Endometrial microvascular endothelial cells (primary cell): ENCODE results near the gene IFNGR1. TPM values are rescaled to one million over a fixed set of nuclear protein-coding genes. Genes with fewer than 3 reads are reported as not detected.

Experiments
- in situ Hi-C: cut with HindIII; loops from 2 replicates; pipeline ENCODE4 v1.10.0; 2017; ENCODE audit warnings: low sequenced_read_pairs, low pct_unique_long_range_greater_than_20kb; ENCODE audit errors: inconsistent ontology term
- total RNA-seq: library from RNA; depleted of rRNA; stranded (reverse); fragments of >200 nt; gene quantifications from one replicate; pipeline ENCODE4 v1.2.3, GENCODE V29; 2015; ENCODE audit errors: inconsistent ontology term

Gene IFNGR1
- total RNA-seq, 1 donor from 2014 or later, result 75.1 TPM

- in situ Hi-C loops, result no loop called here
Observed at GRCh38 chr6:137191236-137191635, 27.9 kb downstream of the IFNGR1 start.

- in situ Hi-C loops, result no loop called here
Observed at GRCh38 chr6:137190583-137191094, 28.5 kb downstream of the IFNGR1 start.

GRCh38 chr6:137188855-137189254 is 30.3 kb downstream of the IFNGR1 start:
- in situ Hi-C loops, result no loop called here

GRCh38 chr6:137185290-137185689 is 33.9 kb downstream of the IFNGR1 start:
- in situ Hi-C loops, result no loop called here

- in situ Hi-C loops, result no loop called here
Observed at GRCh38 chr6:137182654-137183073, 36.5 kb downstream of the IFNGR1 start.

GRCh38 chr6:137181891-137182653 is 37.1 kb downstream of the IFNGR1 start:
- in situ Hi-C loops, result no loop called here

GRCh38 chr6:137177611-137178010 is 41.6 kb downstream of the IFNGR1 start:
- in situ Hi-C loops, result no loop called here

- in situ Hi-C loops, result no loop called here
Observed at GRCh38 chr6:137176729-137177128, 42.5 kb downstream of the IFNGR1 start.

GRCh38 chr6:137175868-137176245 is 43.3 kb downstream of the IFNGR1 start:
- in situ Hi-C loops, result no loop called here

GRCh38 chr6:137175157-137175867 is 43.9 kb downstream of the IFNGR1 start:
- in situ Hi-C loops, result no loop called here

- in situ Hi-C loops, result no loop called here
Observed at GRCh38 chr6:137173501-137173900, 45.7 kb downstream of the IFNGR1 start, which contains the start of gene IL22RA2. TSS of gene IL22RA2 (minus strand) at chr6:137173644. CDS start at chr6:137161749, 11,895 bp downstream.

GRCh38 chr6:137172734-137173431 is 46.3 kb downstream of the IFNGR1 start:
- in situ Hi-C loops, result no loop called here

- in situ Hi-C loops, result no loop called here
Observed at GRCh38 chr6:137171824-137172733, 47.1 kb downstream of the IFNGR1 start.

- in situ Hi-C loops, result no loop called here
Observed at GRCh38 chr6:137171053-137171374, 48.2 kb downstream of the IFNGR1 start.

GRCh38 chr6:137170266-137171052 is 48.7 kb downstream of the IFNGR1 start:
- in situ Hi-C loops, result no loop called here

- in situ Hi-C loops, result no loop called here
Observed at GRCh38 chr6:137167702-137168377, 51.3 kb downstream of the IFNGR1 start.
